ENCODE measurements around the gene TSPAN9.

DNA sequence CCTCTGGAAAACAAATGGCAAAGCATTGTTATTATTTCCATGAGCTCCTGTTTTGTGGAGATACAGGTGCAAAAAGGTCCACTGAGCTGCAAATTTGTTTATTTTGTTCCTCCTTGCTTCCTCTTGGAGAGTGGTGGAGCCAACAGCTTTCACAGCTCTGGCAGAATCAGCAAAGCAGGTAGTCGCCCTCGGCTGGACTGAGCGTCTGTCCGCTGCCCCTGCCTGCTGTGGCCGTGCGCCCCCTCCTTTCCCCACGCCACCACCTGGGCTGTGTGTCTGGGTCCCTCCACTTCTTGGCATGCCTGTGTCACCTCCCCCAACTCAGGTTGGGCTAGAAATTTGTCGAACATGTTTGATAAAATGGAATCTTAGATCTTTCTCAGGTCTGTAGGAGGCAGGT is 188.2 kb downstream of the TSPAN9 start:
- TF ChIP-seq, protein P1, sequence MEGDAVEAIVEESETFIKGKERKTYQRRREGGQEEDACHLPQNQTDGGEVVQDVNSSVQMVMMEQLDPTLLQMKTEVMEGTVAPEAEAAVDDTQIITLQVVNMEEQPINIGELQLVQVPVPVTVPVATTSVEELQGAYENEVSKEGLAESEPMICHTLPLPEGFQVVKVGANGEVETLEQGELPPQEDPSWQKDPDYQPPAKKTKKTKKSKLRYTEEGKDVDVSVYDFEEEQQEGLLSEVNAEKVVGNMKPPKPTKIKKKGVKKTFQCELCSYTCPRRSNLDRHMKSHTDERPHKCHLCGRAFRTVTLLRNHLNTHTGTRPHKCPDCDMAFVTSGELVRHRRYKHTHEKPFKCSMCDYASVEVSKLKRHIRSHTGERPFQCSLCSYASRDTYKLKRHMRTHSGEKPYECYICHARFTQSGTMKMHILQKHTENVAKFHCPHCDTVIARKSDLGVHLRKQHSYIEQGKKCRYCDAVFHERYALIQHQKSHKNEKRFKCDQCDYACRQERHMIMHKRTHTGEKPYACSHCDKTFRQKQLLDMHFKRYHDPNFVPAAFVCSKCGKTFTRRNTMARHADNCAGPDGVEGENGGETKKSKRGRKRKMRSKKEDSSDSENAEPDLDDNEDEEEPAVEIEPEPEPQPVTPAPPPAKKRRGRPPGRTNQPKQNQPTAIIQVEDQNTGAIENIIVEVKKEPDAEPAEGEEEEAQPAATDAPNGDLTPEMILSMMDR (IDR thresholded peaks at IDR 0.05; ENCODE audit: low read length), result no peak
- no peak for TF ChIP-seq EZH2 (IDR thresholded peaks at IDR 0.05; ENCODE audit: borderline replicate concordance, low read length)

Measured in OCI-LY1 (cell line).